Immature natural killer cell (primary cell): Measurements from ENCODE around the gene KRTDAP. TPM values are rescaled to one million over a fixed set of nuclear protein-coding genes. Genes with fewer than 3 reads are reported as not detected.

Source experiments
- DNase-seq, 3 donors: peaks; one replicate each; pipeline ENCODE4 v3.0.0; 2022; ENCODE audit warnings: mixed read lengths in 1 of 3
- H3K27ac Mint-ChIP-seq, 6 donors: one replicate each; pipeline ENCODE4 v1.8.0; 2020; ENCODE audit warnings: mixed read lengths in 6 of 6, mild to moderate bottlenecking in 5 of 6, inconsistent platforms in 4 of 6, moderate library complexity in 3 of 6
- H3K27me3 Mint-ChIP-seq, 3 donors: one replicate each; pipeline ENCODE4 v1.8.0; 2020 to 2021; ENCODE audit warnings: low read depth in 3 of 3, mild to moderate bottlenecking in 3 of 3, mixed read lengths in 3 of 3, moderate library complexity in 3 of 3, inconsistent platforms in 1 of 3
- H3K36me3 Mint-ChIP-seq, 3 donors: one replicate each; pipeline ENCODE4 v1.8.0; 2020; ENCODE audit warnings: mixed read lengths in 3 of 3, inconsistent platforms in 2 of 3, mild to moderate bottlenecking in 2 of 3
- H3K4me1 Mint-ChIP-seq, 2 donors: one replicate each; pipeline ENCODE4 v1.8.0; 2020; ENCODE audit warnings: inconsistent platforms in 2 of 2, mild to moderate bottlenecking in 2 of 2, mixed read lengths in 2 of 2, moderate library complexity in 1 of 2
- H3K4me3 Mint-ChIP-seq, 5 donors: one replicate each; pipeline ENCODE4 v1.8.0; 2020; ENCODE audit warnings: mild to moderate bottlenecking in 5 of 5, mixed read lengths in 5 of 5, inconsistent platforms in 3 of 5, moderate library complexity in 3 of 5
- H3K9me3 Mint-ChIP-seq, 6 donors: one replicate each; pipeline ENCODE4 v1.8.0; 2020; ENCODE audit warnings: mild to moderate bottlenecking in 6 of 6, mixed read lengths in 6 of 6, inconsistent platforms in 4 of 6, moderate library complexity in 3 of 6
- polyA plus RNA-seq, 3 donors: library from polyadenylated mRNA; unstranded; fragments of 300-500 nt; fragmentation: Illumina TruSeq; gene quantifications; one replicate each; pipeline ENCODE4 v1.2.3, GENCODE V29; 2021

Gene KRTDAP
- polyA plus RNA-seq, 3 donors from 2014 or later = not detected

- Mint-ChIP-seq H3K36me3 (no peaks in the 10 kb centered on the region), H3K9me3 (no peaks in the 10 kb centered on the region), H3K27me3 (peaks cover 3 to 13% (median 5%) of the 10 kb centered on the region in 3 donors), H3K4me1 (no peaks in the 10 kb centered on the region), H3K4me3 (no peak overlapping the region), H3K27ac (no peak overlapping the region)
- no peak for DNase-seq
Observed at GRCh38 chr19:35522745-35523327, 32.6 kb upstream of the KRTDAP start.

- H3K27ac Mint-ChIP-seq = no peak overlapping the region
- H3K4me3 Mint-ChIP-seq = no peak overlapping the region
- H3K9me3 Mint-ChIP-seq = no peaks in the 10 kb centered on the region
- H3K36me3 Mint-ChIP-seq = no peaks in the 10 kb centered on the region
- no peak for DNase-seq
- no peaks in the 10 kb centered on the region for H3K4me1 Mint-ChIP-seq
- peaks cover 1 to 13% (median 3%) of the 10 kb centered on the region in 3 donors for H3K27me3 Mint-ChIP-seq
Observed at GRCh38 chr19:35521124-35521743, 31.0 kb upstream of the KRTDAP start.

GRCh38 chr19:35519291-35519690 lies 29.0 kb upstream of the KRTDAP start:
- no peaks in the 10 kb centered on the region for H3K4me1 Mint-ChIP-seq
- H3K4me3 Mint-ChIP-seq = no peak overlapping the region
- DNase-seq = no peak
- no peaks in the 10 kb centered on the region for H3K36me3 Mint-ChIP-seq
- no peak overlapping the region for H3K27ac Mint-ChIP-seq
- no peaks in the 10 kb centered on the region for H3K9me3 Mint-ChIP-seq
- peaks cover 1 to 17% (median 8%) of the 10 kb centered on the region in 3 donors for H3K27me3 Mint-ChIP-seq

GRCh38 chr19:35518313-35518712 lies 28.0 kb upstream of the KRTDAP start:
- no peak overlapping the region for H3K4me3 Mint-ChIP-seq
- H3K9me3 Mint-ChIP-seq = no peaks in the 10 kb centered on the region
- no peak for DNase-seq

GRCh38 chr19:35517342-35517741 lies 27.1 kb upstream of the KRTDAP start:
- Mint-ChIP-seq H3K9me3 (no peaks in the 10 kb centered on the region), H3K27ac (no peak overlapping the region), H3K36me3 (no peaks in the 10 kb centered on the region), H3K4me1 (no peaks in the 10 kb centered on the region), H3K4me3 (no peak overlapping the region), H3K27me3 (peaks cover 3 to 11% (median 8%) of the 10 kb centered on the region in 3 donors)
- no peak for DNase-seq

More at GRCh38 chr19:35518313-35518712, 28.0 kb upstream of the KRTDAP start:
- Mint-ChIP-seq H3K36me3 (no peaks in the 10 kb centered on the region), H3K27me3 (peaks cover 2 to 15% (median 8%) of the 10 kb centered on the region in 3 donors), H3K27ac (no peak overlapping the region), H3K4me1 (no peaks in the 10 kb centered on the region)

GRCh38 chr19:35516310-35516709 lies 26.0 kb upstream of the KRTDAP start:
- no peak overlapping the region for H3K4me3 Mint-ChIP-seq
- peaks cover 3 to 11% (median 8%) of the 10 kb centered on the region in 3 donors for H3K27me3 Mint-ChIP-seq
- H3K27ac Mint-ChIP-seq = no peak overlapping the region
- no peaks in the 10 kb centered on the region for H3K36me3 Mint-ChIP-seq
- no peaks in the 10 kb centered on the region for H3K9me3 Mint-ChIP-seq
- H3K4me1 Mint-ChIP-seq = no peaks in the 10 kb centered on the region
- no peak for DNase-seq

GRCh38 chr19:35514282-35514809 lies 24.1 kb upstream of the KRTDAP start:
- Mint-ChIP-seq H3K27me3 (peaks cover 3 to 10% (median 10%) of the 10 kb centered on the region in 3 donors), H3K36me3 (no peaks in the 10 kb centered on the region), H3K4me3 (no peak overlapping the region), H3K27ac (no peak overlapping the region), H3K9me3 (no peaks in the 10 kb centered on the region), H3K4me1 (peaks cover 13 to 15% of the 10 kb centered on the region in 2 donors)
- DNase-seq = no peak

- H3K36me3 Mint-ChIP-seq = no peaks in the 10 kb centered on the region
- no peak for DNase-seq
- H3K4me3 Mint-ChIP-seq = no peak within 1 kb of the TSS
- H3K27ac Mint-ChIP-seq = no peak within 1 kb of the TSS
- H3K9me3 Mint-ChIP-seq = no peaks in the 10 kb centered on the region
- peaks cover 3 to 10% (median 10%) of the 10 kb centered on the region in 3 donors for H3K27me3 Mint-ChIP-seq
- H3K4me1 Mint-ChIP-seq = peaks cover 19% of the 10 kb centered on the region in 2 donors
Observed at GRCh38 chr19:35513628-35514281, 23.5 kb upstream of the KRTDAP start, which contains the start of gene DMKN. DMKN (minus strand) TSS chr19:35513649; CDS start chr19:35513475, 174 bp downstream.

GRCh38 chr19:35512831-35513627 lies 22.8 kb upstream of the KRTDAP start:
- DNase-seq = no peak
- H3K36me3 Mint-ChIP-seq = no peaks in the 10 kb centered on the region
- H3K27ac Mint-ChIP-seq = no peak overlapping the region
- H3K27me3 Mint-ChIP-seq = peaks cover 3 to 7% (median 7%) of the 10 kb centered on the region in 3 donors
- H3K4me1 Mint-ChIP-seq = peaks cover 22 to 26% of the 10 kb centered on the region in 2 donors
- H3K9me3 Mint-ChIP-seq = no peaks in the 10 kb centered on the region
- no peak overlapping the region for H3K4me3 Mint-ChIP-seq

GRCh38 chr19:35511337-35511736 lies 21.1 kb upstream of the KRTDAP start:
- H3K27ac Mint-ChIP-seq = no peak overlapping the region
- H3K36me3 Mint-ChIP-seq = peaks cover 0 to 1% (median 0%) of the 10 kb centered on the region in 3 donors
- H3K4me1 Mint-ChIP-seq = peaks cover 22 to 28% of the 10 kb centered on the region in 2 donors
- peak overlapping the region in 2 of 5 donors; percentile 51 to 69 for H3K4me3 Mint-ChIP-seq
- no peaks in the 10 kb centered on the region for H3K9me3 Mint-ChIP-seq
- no peak for DNase-seq
- H3K27me3 Mint-ChIP-seq = peaks cover 3 to 7% (median 7%) of the 10 kb centered on the region in 3 donors

- peaks cover 22 to 28% of the 10 kb centered on the region in 2 donors for H3K4me1 Mint-ChIP-seq
Observed at GRCh38 chr19:35510626-35510964, 20.3 kb upstream of the KRTDAP start.

GRCh38 chr19:35509861-35510625 lies 19.8 kb upstream of the KRTDAP start:
- DNase-seq = peak; percentile 67 to 70 (median 68)

More at GRCh38 chr19:35510626-35510964, 20.3 kb upstream of the KRTDAP start:
- no peak for DNase-seq
- peak overlapping the region in 4 of 5 donors; percentile 69 to 86 (median 80) for H3K4me3 Mint-ChIP-seq
- peak overlapping the region in 3 of 6 donors; percentile 48 to 85 (median 78) for H3K27ac Mint-ChIP-seq
- H3K9me3 Mint-ChIP-seq = no peaks in the 10 kb centered on the region
- H3K27me3 Mint-ChIP-seq = peaks cover 4 to 6% (median 5%) of the 10 kb centered on the region in 3 donors
- H3K36me3 Mint-ChIP-seq = peaks cover 0 to 6% (median 0%) of the 10 kb centered on the region in 3 donors

More at GRCh38 chr19:35509861-35510625, 19.8 kb upstream of the KRTDAP start:
- Mint-ChIP-seq H3K9me3 (no peaks in the 10 kb centered on the region), H3K4me1 (peaks cover 22 to 28% of the 10 kb centered on the region in 2 donors), H3K27me3 (peaks cover 1 to 8% (median 7%) of the 10 kb centered on the region in 3 donors), H3K27ac (peak overlapping the region; percentile 30 to 85 (median 66)), H3K4me3 (peak overlapping the region; percentile 69 to 87 (median 84)), H3K36me3 (peaks cover 0 to 6% (median 0%) of the 10 kb centered on the region in 3 donors)
